ENCODE data around the gene CSTPP1. TPM values are rescaled to one million over a fixed set of nuclear protein-coding genes. Genes with fewer than 3 reads are reported as not detected.

The CSTPP1 gene
- total RNA-seq, 2 donors from 2014 or later: 35.8 to 63.6 TPM

DNA sequence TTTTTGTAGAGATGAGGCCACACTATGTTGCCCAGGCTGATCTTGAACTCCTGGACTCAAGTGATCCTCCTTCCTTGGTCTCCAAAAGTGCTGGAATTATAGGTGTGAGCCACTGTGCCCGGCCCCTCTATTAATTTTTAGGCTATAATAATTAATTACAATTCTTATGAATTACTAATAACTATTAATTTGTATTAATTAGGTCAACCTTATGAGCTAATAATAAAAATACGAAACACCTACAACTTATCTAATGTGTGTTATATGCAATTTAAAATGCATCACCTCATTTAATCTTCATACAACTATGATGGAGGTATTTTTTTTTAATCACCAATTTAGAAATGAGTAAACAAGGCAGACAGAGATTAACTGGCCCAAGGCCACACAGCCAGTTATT, 44.5 kb upstream of the CSTPP1 start:
- H3K4me3 ChIP-seq: no peak overlapping the region
- H3K27me3 ChIP-seq: no peaks in the 10 kb centered on the region
- no peak overlapping the region for H3K9ac ChIP-seq (ENCODE audit: low read depth in 2 of 2, low read length in 2 of 2)
- no peaks in the 10 kb centered on the region for H3K36me3 ChIP-seq
- intact Hi-C loops (cut with DNase I): no loop called here
- TF ChIP-seq, protein P1, sequence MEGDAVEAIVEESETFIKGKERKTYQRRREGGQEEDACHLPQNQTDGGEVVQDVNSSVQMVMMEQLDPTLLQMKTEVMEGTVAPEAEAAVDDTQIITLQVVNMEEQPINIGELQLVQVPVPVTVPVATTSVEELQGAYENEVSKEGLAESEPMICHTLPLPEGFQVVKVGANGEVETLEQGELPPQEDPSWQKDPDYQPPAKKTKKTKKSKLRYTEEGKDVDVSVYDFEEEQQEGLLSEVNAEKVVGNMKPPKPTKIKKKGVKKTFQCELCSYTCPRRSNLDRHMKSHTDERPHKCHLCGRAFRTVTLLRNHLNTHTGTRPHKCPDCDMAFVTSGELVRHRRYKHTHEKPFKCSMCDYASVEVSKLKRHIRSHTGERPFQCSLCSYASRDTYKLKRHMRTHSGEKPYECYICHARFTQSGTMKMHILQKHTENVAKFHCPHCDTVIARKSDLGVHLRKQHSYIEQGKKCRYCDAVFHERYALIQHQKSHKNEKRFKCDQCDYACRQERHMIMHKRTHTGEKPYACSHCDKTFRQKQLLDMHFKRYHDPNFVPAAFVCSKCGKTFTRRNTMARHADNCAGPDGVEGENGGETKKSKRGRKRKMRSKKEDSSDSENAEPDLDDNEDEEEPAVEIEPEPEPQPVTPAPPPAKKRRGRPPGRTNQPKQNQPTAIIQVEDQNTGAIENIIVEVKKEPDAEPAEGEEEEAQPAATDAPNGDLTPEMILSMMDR (IDR thresholded peaks at IDR 0.05): no peak
- H3K9me3 ChIP-seq: no peaks in the 10 kb centered on the region
- no peak overlapping the region for H3K27ac ChIP-seq
- no peaks in the 10 kb centered on the region for H3K4me1 ChIP-seq
- DNase-seq: no peak

DNA sequence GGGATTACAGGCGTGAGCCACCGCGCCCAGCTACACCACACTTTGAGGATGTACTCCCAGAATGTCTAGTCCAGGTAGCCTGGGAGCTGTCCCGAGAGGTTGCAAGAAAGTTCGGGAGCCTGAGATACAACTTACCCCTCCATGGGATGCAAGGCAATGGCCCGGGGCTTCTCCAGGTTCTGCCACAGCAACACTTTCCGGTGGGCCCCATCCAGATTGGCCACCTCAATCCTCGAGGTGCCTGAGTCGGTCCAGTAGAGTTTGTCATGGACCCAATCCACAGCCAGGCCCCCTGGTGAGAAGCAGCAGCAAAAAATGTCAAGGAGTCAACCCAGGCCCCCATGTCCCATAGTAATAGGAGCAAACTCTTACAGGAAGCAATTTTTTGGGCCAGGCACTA, 43.7 kb upstream of the CSTPP1 start:
- H3K4me3 ChIP-seq: no peak overlapping the region
- no peaks in the 10 kb centered on the region for H3K4me1 ChIP-seq
- DNase-seq: no peak
- TF ChIP-seq, protein P1 (IDR thresholded peaks at IDR 0.05): no peak
- no peaks in the 10 kb centered on the region for H3K36me3 ChIP-seq
- intact Hi-C loops (cut with DNase I): no loop called here
- no peak overlapping the region for H3K9ac ChIP-seq (ENCODE audit: low read depth in 2 of 2, low read length in 2 of 2)
- no peak overlapping the region for H3K27ac ChIP-seq
- no peaks in the 10 kb centered on the region for H3K9me3 ChIP-seq
- no peaks in the 10 kb centered on the region for H3K27me3 ChIP-seq

DNA sequence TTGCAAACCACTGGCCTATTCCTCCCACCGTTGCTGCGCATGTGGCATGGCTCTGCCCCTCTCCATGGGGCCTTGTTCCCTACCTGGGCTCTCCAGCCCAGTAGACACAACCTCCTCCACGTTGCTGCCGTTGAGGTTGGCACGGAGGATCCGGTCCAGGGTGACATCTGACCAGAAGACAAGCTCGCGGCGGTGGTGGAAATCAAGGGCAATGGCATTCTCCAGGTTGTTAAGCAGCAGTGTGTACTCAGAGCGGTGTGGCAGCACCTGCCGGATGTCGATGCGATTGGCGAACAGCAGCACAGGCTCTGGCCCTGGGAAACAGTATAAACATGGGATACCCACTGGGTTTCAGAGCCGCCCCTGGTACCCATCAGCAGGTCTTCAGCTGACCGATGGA, 42.1 kb upstream of the CSTPP1 start:
- TF ChIP-seq, protein P1 (IDR thresholded peaks at IDR 0.05): no peak
- DNase-seq: no peak
- Histone ChIP-seq H3K27me3 (no peaks in the 10 kb centered on the region), H3K27ac (no peak overlapping the region), H3K4me3 (no peak overlapping the region), H3K36me3 (no peaks in the 10 kb centered on the region), H3K9ac (ENCODE audit: low read depth in 2 of 2, low read length in 2 of 2) (no peak overlapping the region), H3K4me1 (no peaks in the 10 kb centered on the region), H3K9me3 (no peaks in the 10 kb centered on the region)
- intact Hi-C loops (cut with DNase I): no loop called here

DNA sequence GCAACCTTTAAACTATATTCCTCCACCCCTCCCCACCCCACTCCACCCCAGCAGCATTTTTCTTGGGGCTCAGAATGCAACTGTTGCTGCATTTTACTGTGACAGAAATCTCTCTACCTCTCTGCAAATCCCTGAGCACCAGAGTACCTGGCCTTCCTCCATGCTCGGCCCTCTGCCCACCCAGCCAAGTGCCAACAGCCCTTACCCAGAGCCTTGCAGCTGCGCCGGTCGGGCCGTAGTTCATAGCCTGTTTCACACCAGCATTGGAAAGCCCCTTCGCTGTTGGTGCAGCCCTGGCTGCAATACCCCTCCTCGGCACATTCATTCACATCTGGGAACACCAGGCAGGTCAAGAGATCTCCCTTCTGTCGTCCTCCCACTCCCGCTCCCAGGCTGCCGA, 41.6 kb upstream of the CSTPP1 start:
- H3K9me3 ChIP-seq: no peaks in the 10 kb centered on the region
- no peak overlapping the region for H3K9ac ChIP-seq (ENCODE audit: low read depth in 2 of 2, low read length in 2 of 2)
- H3K4me1 ChIP-seq: no peaks in the 10 kb centered on the region
- H3K27me3 ChIP-seq: no peaks in the 10 kb centered on the region
- H3K27ac ChIP-seq: no peak overlapping the region
- no peak overlapping the region for H3K4me3 ChIP-seq
- TF ChIP-seq, protein P1 (IDR thresholded peaks at IDR 0.05): no peak
- H3K36me3 ChIP-seq: no peaks in the 10 kb centered on the region
- intact Hi-C loops (cut with DNase I): no loop called here
- DNase-seq: no peak

DNA sequence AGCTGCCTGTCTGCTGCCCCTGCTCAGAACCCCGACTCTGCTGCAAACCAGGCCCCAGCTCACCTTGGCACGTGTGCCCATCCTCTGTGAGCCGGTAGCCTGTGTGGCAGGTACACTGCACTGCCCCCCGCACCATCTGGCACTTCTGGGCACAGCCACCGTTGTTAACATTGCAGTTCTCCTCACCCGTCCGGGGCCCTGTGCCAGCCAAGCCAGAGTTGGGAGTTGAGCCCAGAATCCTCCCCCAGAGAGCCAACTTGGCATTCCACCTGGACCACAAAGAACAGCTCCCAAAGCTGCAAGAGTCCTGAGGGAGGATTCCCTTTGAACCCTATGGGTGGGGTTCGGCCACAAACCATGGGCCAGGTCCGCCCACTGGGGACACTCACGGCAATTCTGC, 40.7 kb upstream of the CSTPP1 start:
- no peaks in the 10 kb centered on the region for H3K36me3 ChIP-seq
- no peak for DNase-seq
- no peaks in the 10 kb centered on the region for H3K9me3 ChIP-seq
- TF ChIP-seq, protein P1 (IDR thresholded peaks at IDR 0.05): no peak
- H3K4me3 ChIP-seq: no peak overlapping the region
- no peak overlapping the region for H3K9ac ChIP-seq (ENCODE audit: low read depth in 2 of 2, low read length in 2 of 2)
- no peaks in the 10 kb centered on the region for H3K4me1 ChIP-seq
- H3K27ac ChIP-seq: no peak overlapping the region
- intact Hi-C loops (cut with DNase I): no loop called here
- H3K27me3 ChIP-seq: no peaks in the 10 kb centered on the region
